Measurements from ENCODE around the gene KCTD14. TPM values are rescaled to one million over a fixed set of nuclear protein-coding genes. Genes with fewer than 3 reads are reported as not detected.

Gene KCTD14
- total RNA-seq, 1 experiment from 2014 or later: 12.5 TPM

- Histone ChIP-seq H3K23ac (ENCODE audit: insufficient read length, low read depth, low read length) (no peak overlapping the region), H3K18ac (ENCODE audit: insufficient read length, low read depth, low read length) (no peak overlapping the region), H3K9me3 (ENCODE audit: control insufficient read depth, low read depth, low read length) (no peaks in the 10 kb centered on the region), H3K27me3 (ENCODE audit: insufficient read depth, low read length) (no peaks in the 10 kb centered on the region), H3T11ph (ENCODE audit: low read length) (no peak overlapping the region), H3K4me2 (ENCODE audit: insufficient read depth, insufficient read length, low read length) (no peak overlapping the region), H4K20me1 (ENCODE audit: control insufficient read depth, insufficient read depth, insufficient read length) (no peaks in the 10 kb centered on the region), H3K9ac (ENCODE audit: extremely low read depth, insufficient read length, low read length) (no peak overlapping the region), H2AFZ (ENCODE audit: low read length) (no peak overlapping the region), H3K14ac (ENCODE audit: insufficient read depth, low read length) (no peak overlapping the region), H2BK20ac (ENCODE audit: low read depth, low read length, poor library complexity, severe bottlenecking) (no peak overlapping the region), H4K5ac (ENCODE audit: insufficient read length, low read depth, low read length) (no peak overlapping the region), H3K79me1 (ENCODE audit: insufficient read depth, low read depth, low read length, poor library complexity, severe bottlenecking) (no peaks in the 10 kb centered on the region), H3K4me1 (ENCODE audit: insufficient read depth, low read length) (no peaks in the 10 kb centered on the region), H2AK5ac (ENCODE audit: insufficient read length, low read length) (no peak overlapping the region), H3K23me2 (ENCODE audit: insufficient read length, low read depth, low read length, poor library complexity, severe bottlenecking) (no peaks in the 10 kb centered on the region), H3K4ac (ENCODE audit: low read depth, low read length) (no peak overlapping the region), H4K91ac (ENCODE audit: insufficient read length, low read depth, low read length) (no peak overlapping the region), H2BK15ac (ENCODE audit: low read depth, low read length) (no peak overlapping the region), H3K79me2 (ENCODE audit: insufficient read depth, low read length) (no peaks in the 10 kb centered on the region), H4K8ac (replicated peaks; ENCODE audit: insufficient read length, low read depth, low read length) (no peak overlapping the region), H2BK12ac (ENCODE audit: insufficient read length, low read depth, low read length) (no peak overlapping the region), H2BK120ac (ENCODE audit: low read depth, low read length, poor library complexity, severe bottlenecking) (no peak overlapping the region), H2BK5ac (ENCODE audit: insufficient read length, low read length) (no peak overlapping the region), H3K27ac (ENCODE audit: insufficient read length, low read depth, low read length) (no peak overlapping the region), H3K56ac (ENCODE audit: insufficient read length, low read depth, low read length) (no peak overlapping the region)
- H3K27ac Mint-ChIP-seq: no peak overlapping the region
- H3K36me3 Mint-ChIP-seq (ENCODE audit: insufficient read depth in 1 of 3, low read depth in 3 of 3): peaks cover 16 to 47% (median 43%) of the 10 kb centered on the region in 3 experiments
- DNase-seq: no peak
- H3K27me3 Mint-ChIP-seq (ENCODE audit: low read depth): no peaks in the 10 kb centered on the region
- H3K9me3 Mint-ChIP-seq: 0 out of 5 replicates have a peak, but pooled peaks cover 0 to 2% of the 10 kb centered on the region in 2 experiments
- no peaks in the 10 kb centered on the region for H3K4me1 Mint-ChIP-seq
- no peak for TF ChIP-seq CTCF (conservative IDR thresholded peaks at IDR 0.05)
- no CpG with 5 or more reads among the region's 2 CpGs for WGBS (ENCODE audit: extremely low coverage, insufficient read length, low lambda C conversion rate)
- H3K4me3 Mint-ChIP-seq: no peak overlapping the region
These were observed 41.6 kb downstream of the KCTD14 start for GRCh38 chr11:77981346-77981947.
